Upper lobe of left lung (tissue), 4 donors: ENCODE data around the gene SLC38A4.

Experiments
- EP300 ChIP-seq, 4 donors: sonication (generic); formaldehyde crosslinking; IDR thresholded peaks; one replicate each; pipeline ENCODE4 v1.5.1; 2017; ENCODE audit warnings: antibody characterized with exemption in 4 of 4, control low read depth in 2 of 4
- POLR2A ChIP-seq, 4 donors: fragments of 450-650 bp; IDR thresholded peaks; one replicate each; pipeline ENCODE4 v1.5.1; 2016 to 2017; ENCODE audit warnings: antibody characterized with exemption in 4 of 4, mild to moderate bottlenecking in 2 of 4
- TF ChIP-seq, protein P1 (sequence below), 6 experiments: fragments of 450-650 bp in 4 of 6; fragments of 200-600 bp in 2 of 6; sonication (generic) in 2 of 6; IDR thresholded peaks; one replicate each; pipeline ENCODE4 v1.5.1; 2016 to 2019; ENCODE audit warnings: antibody characterized with exemption in 6 of 6

DNA sequence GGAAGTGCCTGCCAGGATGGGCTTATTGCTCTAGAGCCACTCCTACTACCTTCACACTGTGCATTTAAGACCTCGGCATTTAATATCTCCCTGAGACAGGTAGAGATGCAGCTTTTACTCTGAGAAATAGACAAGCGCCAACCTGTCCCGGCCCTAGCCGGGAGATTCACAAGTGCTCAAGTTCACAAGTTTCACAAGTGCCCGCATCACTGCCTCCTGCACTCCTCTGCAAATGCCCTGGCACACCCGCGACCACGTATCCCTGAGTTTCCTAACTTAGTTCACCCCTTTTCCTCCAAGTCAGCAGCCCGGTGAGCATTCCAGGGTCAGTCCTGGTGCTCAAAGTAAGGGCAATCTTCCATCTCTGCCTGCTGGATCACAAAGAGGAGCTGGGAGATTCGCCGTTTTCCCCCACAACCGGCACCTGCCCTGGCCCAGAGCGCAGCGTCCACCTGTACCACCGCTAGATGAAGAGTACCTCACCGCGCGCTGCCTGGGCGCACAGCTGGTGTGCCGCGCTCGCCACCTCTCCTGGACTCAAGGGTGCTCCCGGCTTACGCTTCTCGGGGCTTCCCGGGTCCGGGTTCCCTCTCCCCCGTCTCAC, 5.0 kb upstream of the SLC38A4 start:
- TF ChIP-seq, protein P1, sequence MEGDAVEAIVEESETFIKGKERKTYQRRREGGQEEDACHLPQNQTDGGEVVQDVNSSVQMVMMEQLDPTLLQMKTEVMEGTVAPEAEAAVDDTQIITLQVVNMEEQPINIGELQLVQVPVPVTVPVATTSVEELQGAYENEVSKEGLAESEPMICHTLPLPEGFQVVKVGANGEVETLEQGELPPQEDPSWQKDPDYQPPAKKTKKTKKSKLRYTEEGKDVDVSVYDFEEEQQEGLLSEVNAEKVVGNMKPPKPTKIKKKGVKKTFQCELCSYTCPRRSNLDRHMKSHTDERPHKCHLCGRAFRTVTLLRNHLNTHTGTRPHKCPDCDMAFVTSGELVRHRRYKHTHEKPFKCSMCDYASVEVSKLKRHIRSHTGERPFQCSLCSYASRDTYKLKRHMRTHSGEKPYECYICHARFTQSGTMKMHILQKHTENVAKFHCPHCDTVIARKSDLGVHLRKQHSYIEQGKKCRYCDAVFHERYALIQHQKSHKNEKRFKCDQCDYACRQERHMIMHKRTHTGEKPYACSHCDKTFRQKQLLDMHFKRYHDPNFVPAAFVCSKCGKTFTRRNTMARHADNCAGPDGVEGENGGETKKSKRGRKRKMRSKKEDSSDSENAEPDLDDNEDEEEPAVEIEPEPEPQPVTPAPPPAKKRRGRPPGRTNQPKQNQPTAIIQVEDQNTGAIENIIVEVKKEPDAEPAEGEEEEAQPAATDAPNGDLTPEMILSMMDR (IDR thresholded peaks at IDR 0.05) = no peak
- no peak for TF ChIP-seq POLR2A (IDR thresholded peaks at IDR 0.05)
- TF ChIP-seq EP300 (IDR thresholded peaks at IDR 0.05) = no peak
